Upper lobe of left lung (tissue), 6 donors: ENCODE data around the gene RPS6KA6. TPM values are rescaled to one million over a fixed set of nuclear protein-coding genes. Genes with fewer than 3 reads are reported as not detected.
A peak's percentile ranks its signal among the peaks of the same experiment; 100 is the strongest.

Experiments
- ATAC-seq, 2 donors: fragments of 200-7000 bp; cut with Tn5 transposase; one replicate each; pipeline ENCODE4 v1.9.1; 2022; ENCODE audit warnings: mild to moderate bottlenecking in 2 of 2, moderate library complexity in 2 of 2; ENCODE audit not compliant: low FRiP score in 2 of 2
- DNase-seq, 2 donors: peaks; one replicate each; pipeline ENCODE4 v3.0.0-alpha.2; 2019 to 2020
- H3K27ac ChIP-seq, 4 donors: fragments of 200-600 bp; sonication (generic); one replicate each; pipeline ENCODE4 v1.5.1; 2016 to 2019
- H3K27me3 ChIP-seq, 4 donors: fragments of 200-600 bp; sonication (generic); one replicate each; pipeline ENCODE4 v1.5.1; 2017 to 2019
- H3K36me3 ChIP-seq, 4 donors: fragments of 200-600 bp; sonication (generic); one replicate each; pipeline ENCODE4 v1.5.1; 2016 to 2019
- H3K4me1 ChIP-seq, 4 donors: fragments of 200-600 bp; sonication (generic); one replicate each; pipeline ENCODE4 v1.5.1; 2018 to 2019
- H3K4me3 ChIP-seq, 4 donors: fragments of 200-600 bp; sonication (generic); one replicate each; pipeline ENCODE4 v1.5.1; 2017 to 2019; ENCODE audit warnings: mild to moderate bottlenecking in 2 of 4, moderate library complexity in 1 of 4
- H3K9me3 ChIP-seq, 4 donors: fragments of 200-600 bp; sonication (generic); one replicate each; pipeline ENCODE4 v1.5.1; 2018 to 2019
- CTCF ChIP-seq, 6 experiments: fragments of 450-650 bp in 4 of 6; fragments of 200-600 bp in 2 of 6; sonication (generic) in 2 of 6; IDR thresholded peaks; one replicate each; pipeline ENCODE4 v1.5.1; 2016 to 2019; ENCODE audit warnings: antibody characterized with exemption in 6 of 6
- EP300 ChIP-seq, 4 donors: sonication (generic); formaldehyde crosslinking; IDR thresholded peaks; one replicate each; pipeline ENCODE4 v1.5.1; 2017; ENCODE audit warnings: antibody characterized with exemption in 4 of 4, control low read depth in 2 of 4
- POLR2A ChIP-seq, 4 donors: fragments of 450-650 bp; IDR thresholded peaks; one replicate each; pipeline ENCODE4 v1.5.1; 2016 to 2017; ENCODE audit warnings: antibody characterized with exemption in 4 of 4, mild to moderate bottlenecking in 2 of 4
- POLR2AphosphoS5 ChIP-seq, 2 donors: sonication (generic); formaldehyde crosslinking; IDR thresholded peaks; one replicate each; pipeline ENCODE4 v1.5.1; 2017; ENCODE audit warnings: antibody characterized with exemption in 2 of 2
- WGBS, 2 donors: methylation state at CpG; one replicate each; pipeline ENCODE4 v1.1.5; 2017 to 2018; 5-methylcytosine and 5-hydroxymethylcytosine counted together
- total RNA-seq, 6 donors: library from RNA; depleted of rRNA in 4 of 6; stranded (reverse); fragments of >200 nt in 4 of 6; gene quantifications; one replicate each; pipeline versions ENCODE4 v1.1.0 to v1.2.1, GENCODE V29; 2016 to 2021
- donor health status: DM: no; HTN: no; CAD: no; lungs with moderate emphysema.
- donor health status: DM: no; HTN: yes; CAD: no; lungs with severe emphysema.

The RPS6KA6 gene
- total RNA-seq, 6 donors from 2014 or later = 0.55 to 2.3 (median 1.2) TPM

- Histone ChIP-seq H3K36me3 (no peaks in the 10 kb centered on the region), H3K27me3 (no peaks in the 10 kb centered on the region), H3K4me1 (no peaks in the 10 kb centered on the region), H3K9me3 (no peaks in the 10 kb centered on the region), H3K4me3 (no peak overlapping the region), H3K27ac (no peak overlapping the region)
- 58 to 66% methylated on average over 2 of the region's 2 CpGs for WGBS, 2 donors
- ATAC-seq (no peak), DNase-seq (no peak)
- TF ChIP-seq CTCF (IDR thresholded peaks at IDR 0.05) = no peak
- no peak for TF ChIP-seq POLR2AphosphoS5 (IDR thresholded peaks at IDR 0.05)
- TF ChIP-seq POLR2A (IDR thresholded peaks at IDR 0.05) = no peak
- TF ChIP-seq EP300 (IDR thresholded peaks at IDR 0.05) = no peak
These were observed 123.2 kb downstream of the RPS6KA6 start for GRCh38 chrX:84064814-84065213.

- ATAC-seq = no peak
- no peaks in the 10 kb centered on the region for H3K27me3 ChIP-seq
- H3K4me1 ChIP-seq = no peaks in the 10 kb centered on the region
- H3K27ac ChIP-seq = no peak overlapping the region
- H3K36me3 ChIP-seq = no peaks in the 10 kb centered on the region
- no peaks in the 10 kb centered on the region for H3K9me3 ChIP-seq
- DNase-seq = peak in 1 of 2 donors; percentile 21
- 69 to 76% methylated on average over 4 of the region's 4 CpGs for WGBS, 2 donors
- no peak overlapping the region for H3K4me3 ChIP-seq
- no peak for TF ChIP-seq POLR2AphosphoS5 (IDR thresholded peaks at IDR 0.05)
- no peak for TF ChIP-seq POLR2A (IDR thresholded peaks at IDR 0.05)
- TF ChIP-seq EP300 (IDR thresholded peaks at IDR 0.05) = no peak
- no peak for TF ChIP-seq CTCF (IDR thresholded peaks at IDR 0.05)
These were observed 123.8 kb downstream of the RPS6KA6 start for GRCh38 chrX:84064164-84064563.

- H3K36me3 ChIP-seq = no peaks in the 10 kb centered on the region
- H3K4me1 ChIP-seq = no peaks in the 10 kb centered on the region
- no peak for TF ChIP-seq CTCF (IDR thresholded peaks at IDR 0.05)
- H3K9me3 ChIP-seq = no peaks in the 10 kb centered on the region
- H3K4me3 ChIP-seq = no peak overlapping the region
- WGBS, 2 donors = 70% methylated on average over 2 of the region's 2 CpGs; no CpG with 5 or more reads in 1 of the 2 donors
- DNase-seq (no peak), ATAC-seq (peak in 1 of 2 donors; percentile 15)
- H3K27ac ChIP-seq = no peak overlapping the region
- no peaks in the 10 kb centered on the region for H3K27me3 ChIP-seq
These were observed 140.7 kb downstream of the RPS6KA6 start for GRCh38 chrX:84047339-84047738.

GRCh38 chrX:84046403-84046984, 141.5 kb downstream of the RPS6KA6 start:
- TF ChIP-seq POLR2AphosphoS5 (IDR thresholded peaks at IDR 0.05) = no peak
- TF ChIP-seq CTCF (IDR thresholded peaks at IDR 0.05) = peak; percentile 26 to 67 (median 50)
- no peak for TF ChIP-seq EP300 (IDR thresholded peaks at IDR 0.05)
- peak in 1 of 2 donors; percentile 53 for ATAC-seq
- no peaks in the 10 kb centered on the region for H3K36me3 ChIP-seq
- H3K4me3 ChIP-seq = no peak overlapping the region
- H3K27ac ChIP-seq = no peak overlapping the region
- WGBS, 2 donors = 29 to 34% methylated on average over 1 to 7 of the region's 7 CpGs
- DNase-seq = peak in 1 of 2 donors; percentile 20
- H3K27me3 ChIP-seq = no peaks in the 10 kb centered on the region
- H3K4me1 ChIP-seq = no peaks in the 10 kb centered on the region
- H3K9me3 ChIP-seq = no peaks in the 10 kb centered on the region

GRCh38 chrX:84044051-84044450, 143.9 kb downstream of the RPS6KA6 start:
- ATAC-seq (no peak), DNase-seq (no peak)
- no peak overlapping the region for H3K27ac ChIP-seq
- no peaks in the 10 kb centered on the region for H3K36me3 ChIP-seq
- TF ChIP-seq CTCF (IDR thresholded peaks at IDR 0.05) (no peak), POLR2A (IDR thresholded peaks at IDR 0.05) (no peak), EP300 (IDR thresholded peaks at IDR 0.05) (no peak), POLR2AphosphoS5 (IDR thresholded peaks at IDR 0.05) (no peak)
- no peaks in the 10 kb centered on the region for H3K4me1 ChIP-seq
- peaks cover 0 to 3% (median 0%) of the 10 kb centered on the region in 4 donors for H3K9me3 ChIP-seq
- no peaks in the 10 kb centered on the region for H3K27me3 ChIP-seq
- no peak overlapping the region for H3K4me3 ChIP-seq
- 68% methylated on average over 4 of the region's 4 CpGs; no CpG with 5 or more reads in 1 of the 2 donors for WGBS, 2 donors
